Heart right ventricle (tissue), 16 donors: ENCODE data around the gene NPTXR. TPM values are rescaled to one million over a fixed set of nuclear protein-coding genes. Genes with fewer than 3 reads are reported as not detected.

ENCODE experiments used
- ATAC-seq, 8 donors: fragments of 200-7000 bp; cut with Tn5 transposase; one replicate each; pipeline ENCODE4 v1.9.1; 2020; ENCODE audit warnings: mild to moderate bottlenecking in 8 of 8, moderate library complexity in 8 of 8, moderate number of reproducible peaks in 1 of 8
- DNase-seq, 2 donors: peaks; one replicate each; pipeline ENCODE4 v3.0.0-alpha.2; 2020
- H3K27ac ChIP-seq, 10 donors: fragments of 200-600 bp; sonication (generic) in 2 of 10; one replicate each; pipeline versions ENCODE4 v1.5.0 to v1.8.0; 2020 to 2022; ENCODE audit warnings: mild to moderate bottlenecking in 3 of 10
- H3K27me3 ChIP-seq, 7 donors: fragments of 200-600 bp; one replicate each; pipeline ENCODE4 v1.8.0; 2021 to 2022; ENCODE audit warnings: mild to moderate bottlenecking in 2 of 7
- H3K36me3 ChIP-seq, 9 donors: fragments of 200-600 bp; sonication (generic) in 1 of 9; one replicate each; pipeline versions ENCODE4 v1.5.0 to v1.8.0; 2020 to 2022; ENCODE audit warnings: mild to moderate bottlenecking in 2 of 9
- H3K4me1 ChIP-seq, 9 donors: fragments of 200-600 bp; sonication (generic) in 1 of 9; one replicate each; pipeline versions ENCODE4 v1.5.0 to v1.8.0; 2020 to 2022; ENCODE audit warnings: mild to moderate bottlenecking in 4 of 9
- H3K4me3 ChIP-seq, 10 donors: fragments of 200-600 bp; sonication (generic) in 2 of 10; one replicate each; pipeline versions ENCODE4 v1.5.0 to v1.8.0; 2020 to 2022; ENCODE audit warnings: mild to moderate bottlenecking in 7 of 10, moderate library complexity in 2 of 10
- H3K9me3 ChIP-seq, 11 donors: fragments of 200-600 bp in 10 of 11; sonication (generic) in 2 of 11; one replicate each; pipeline versions ENCODE4 v1.5.0 to v1.8.0; 2013 to 2022; ENCODE audit warnings: mild to moderate bottlenecking in 2 of 11, control low read depth in 1 of 11, moderate library complexity in 1 of 11
- CTCF ChIP-seq, 9 donors: fragments of 200-600 bp; sonication (generic) in 2 of 9; IDR thresholded peaks; one replicate each; pipeline versions ENCODE4 v1.5.0 to v1.8.0; 2021 to 2022; ENCODE audit warnings: antibody characterized with exemption in 9 of 9, mild to moderate bottlenecking in 5 of 9, moderate library complexity in 1 of 9
- WGBS, 2 donors: extraction: QIAGEN DNeasy Blood & Tissue Kit; methylation state at CpG; one replicate each; pipeline ENCODE4 v1.1.7; 2013; ENCODE audit warnings: inconsistent platforms in 1 of 2; 5-methylcytosine and 5-hydroxymethylcytosine counted together
- intact Hi-C, 10 donors: fragments of 100-400 bp; cut with DNase I; formaldehyde crosslinking; loops; one replicate each; pipeline versions ENCODE4 v1.11.1 to v1.14.2; 2022
- polyA plus RNA-seq, 2 donors: library from polyadenylated mRNA; stranded (reverse); fragments of 200-250 nt; gene quantifications; one replicate each; pipeline ENCODE4 v1.2.3, GENCODE V29; 2013
- total RNA-seq, 10 donors: library from RNA; stranded (reverse); fragmentation: NEBNext Ultra II Directional in 3 of 10; extraction: Animal tissue kit (Norgen Biotek cat#: 25700) in 3 of 10; gene quantifications; one replicate each; pipeline versions ENCODE4 v1.2.1 to v1.2.4, GENCODE V29; 2021 to 2023
- donor health status: Arrhythmogenic right ventricular cardiomyopathy.
- donor health status: ischemic (EF 13 %, LVEDD 7.1; RV severe dilation, severe dysfunction).
- donor health status: healthy with polysubstance abuse.
- donor health status: DM: no; HTN: yes; CAD: no.
- donor health status: DM: no; HTN: no; CAD: no.
- donor health status: ischemic (EF 25% LVEDD 6.9; RV normal size, moderate dysfunction).
- donor health status: ischemic (EF 25% LVEDD 5.7; RV mildly dilated, moderate dysfunction).
- donor health status: healthy.
- donor health status: DM: yes; HTN: yes; CAD: no.
- donor health status: Ischemic cardiomyopathy.
- donor health status: ischemic (EF 35%, LVEDD 5.7; RV mildly dilated, moderate dysfunction).
- donor health status: nonischemic (EF 11% LVEDD 7.7; RV severe dilation, severe dysfunction).
- donor health status: DM: yes; HTN: yes; CAD: no.
- donor health status: PGD.
- donor health status: ischemic (EF 29% LVEDD 5.4; RV normal size, mild dysfunction).
- donor health status: nonischemic (EF 23%, LVEDD 6.1; RV moderate dilation, normal function).

Gene NPTXR
- total and polyA plus RNA-seq, 12 donors: 8.6 to 32.9 (median 21.4) TPM

- Histone ChIP-seq H3K27ac (no peak overlapping the region), H3K4me3 (no peak overlapping the region), H3K4me1 (peaks cover 0 to 4% (median 0%) of the 10 kb centered on the region in 9 donors), H3K9me3 (no peaks in the 10 kb centered on the region), H3K27me3 (no peaks in the 10 kb centered on the region), H3K36me3 (peaks cover 0 to 24% (median 0%) of the 10 kb centered on the region in 9 donors)
- TF ChIP-seq CTCF (IDR thresholded peaks at IDR 0.05): no peak
- no peak for DNase-seq
- 70 to 74% methylated on average over 11 of the region's 11 CpGs for WGBS, 2 donors
- intact Hi-C loops: loop anchor here in 7 of 10 donors (5.0 to 10.0 kb wide), 7 partner anchors 50 to 360 kb away; partner anchors contain the start of gene NPTXR (in 2 of the 7)
- no peak for ATAC-seq
Observed at GRCh38 chr22:38774496-38775166, 69.2 kb downstream of the NPTXR start.

GRCh38 chr22:38773363-38773946 lies 70.4 kb downstream of the NPTXR start:
- H3K27ac ChIP-seq: no peak overlapping the region
- no peak for ATAC-seq
- DNase-seq: no peak
- intact Hi-C loops: loop anchor here in 7 of 10 donors (5.0 to 10.0 kb wide), 7 partner anchors 51 to 361 kb away; partner anchors contain the start of gene NPTXR (in 2 of the 7)
- H3K9me3 ChIP-seq: no peaks in the 10 kb centered on the region
- H3K27me3 ChIP-seq: no peaks in the 10 kb centered on the region
- no peak for TF ChIP-seq CTCF (IDR thresholded peaks at IDR 0.05)
- WGBS, 2 donors: 96 to 97% methylated on average over 4 of the region's 4 CpGs
- H3K4me1 ChIP-seq: peaks cover 0 to 4% (median 0%) of the 10 kb centered on the region in 9 donors
- no peak overlapping the region for H3K4me3 ChIP-seq
- peaks cover 0 to 12% (median 0%) of the 10 kb centered on the region in 9 donors for H3K36me3 ChIP-seq

GRCh38 chr22:38772623-38772873 lies 71.3 kb downstream of the NPTXR start:
- no peak for ATAC-seq

More at GRCh38 chr22:38772623-38772873, 71.3 kb downstream of the NPTXR start:
- H3K27ac ChIP-seq: no peak overlapping the region
- peaks cover 0 to 4% (median 0%) of the 10 kb centered on the region in 9 donors for H3K4me1 ChIP-seq
- TF ChIP-seq CTCF (IDR thresholded peaks at IDR 0.05): no peak
- H3K4me3 ChIP-seq: no peak overlapping the region
- no peak for DNase-seq
- intact Hi-C loops: loop anchor here in 7 of 10 donors (5.0 to 10.0 kb wide), 7 partner anchors 52 to 362 kb away; partner anchors contain the start of gene NPTXR (in 2 of the 7)
- H3K9me3 ChIP-seq: no peaks in the 10 kb centered on the region
- WGBS, 2 donors: 77 to 81% methylated on average over 8 of the region's 8 CpGs
- H3K36me3 ChIP-seq: peaks cover 0 to 4% (median 0%) of the 10 kb centered on the region in 9 donors
- H3K27me3 ChIP-seq: no peaks in the 10 kb centered on the region
